OCI-LY7 (cell line): ENCODE results near the gene ASPRV1.

Experiments
- EZH2phosphoT487 ChIP-seq: fragments of 200-600 bp; sonication (generic); IDR thresholded peaks from 2 replicates; pipeline ENCODE4 v1.6.1; 2018; ENCODE audit warnings: low read depth, borderline replicate concordance, mild to moderate bottlenecking, mixed run types, antibody characterized with exemption, low read length, moderate library complexity, mixed read lengths
- TF ChIP-seq, protein P1 (sequence below): fragments of 200-600 bp; sonication (generic); conservative IDR thresholded peaks from 2 replicates; pipeline ENCODE4 v1.5.1; 2014; ENCODE audit warnings: mild to moderate bottlenecking, antibody characterized with exemption, low read length, moderate library complexity, mixed read lengths

DNA sequence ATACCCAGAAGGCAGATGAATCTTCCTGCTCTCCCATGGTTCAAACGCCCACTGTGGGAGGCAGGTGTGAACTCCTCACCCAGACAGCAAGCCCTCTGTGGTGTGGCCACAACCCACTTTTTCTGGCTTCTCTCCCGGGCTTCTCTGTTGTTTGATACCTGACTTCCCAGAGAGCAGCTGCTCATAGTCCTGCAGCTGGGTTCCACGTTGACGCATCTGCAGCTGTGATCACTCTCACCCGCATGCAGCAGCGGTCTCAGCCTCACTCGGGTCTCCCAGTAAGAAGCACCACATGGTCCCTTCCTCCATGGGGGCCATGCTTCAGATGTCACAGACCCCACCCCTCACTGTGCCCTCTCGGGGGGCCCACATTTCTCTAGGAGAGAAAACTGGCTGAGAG, 3.5 kb downstream of the ASPRV1 start:
- TF ChIP-seq, protein P1, sequence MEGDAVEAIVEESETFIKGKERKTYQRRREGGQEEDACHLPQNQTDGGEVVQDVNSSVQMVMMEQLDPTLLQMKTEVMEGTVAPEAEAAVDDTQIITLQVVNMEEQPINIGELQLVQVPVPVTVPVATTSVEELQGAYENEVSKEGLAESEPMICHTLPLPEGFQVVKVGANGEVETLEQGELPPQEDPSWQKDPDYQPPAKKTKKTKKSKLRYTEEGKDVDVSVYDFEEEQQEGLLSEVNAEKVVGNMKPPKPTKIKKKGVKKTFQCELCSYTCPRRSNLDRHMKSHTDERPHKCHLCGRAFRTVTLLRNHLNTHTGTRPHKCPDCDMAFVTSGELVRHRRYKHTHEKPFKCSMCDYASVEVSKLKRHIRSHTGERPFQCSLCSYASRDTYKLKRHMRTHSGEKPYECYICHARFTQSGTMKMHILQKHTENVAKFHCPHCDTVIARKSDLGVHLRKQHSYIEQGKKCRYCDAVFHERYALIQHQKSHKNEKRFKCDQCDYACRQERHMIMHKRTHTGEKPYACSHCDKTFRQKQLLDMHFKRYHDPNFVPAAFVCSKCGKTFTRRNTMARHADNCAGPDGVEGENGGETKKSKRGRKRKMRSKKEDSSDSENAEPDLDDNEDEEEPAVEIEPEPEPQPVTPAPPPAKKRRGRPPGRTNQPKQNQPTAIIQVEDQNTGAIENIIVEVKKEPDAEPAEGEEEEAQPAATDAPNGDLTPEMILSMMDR, result no peak
- no peak for TF ChIP-seq EZH2phosphoT487
